Mammary epithelial cell (primary cell): ENCODE results near the gene RNF212.

Experiments used
- CTCF ChIP-seq, 2 donors: IDR thresholded peaks in 1 of 2; conservative IDR thresholded peaks in 1 of 2; 2 replicates each; pipeline ENCODE4 v1.5.1; 2011 to 2012; ENCODE audit warnings: inconsistent platforms in 2 of 2, low read length in 2 of 2, mild to moderate bottlenecking in 2 of 2, control low read depth in 1 of 2, low read depth in 1 of 2; ENCODE audit not compliant: insufficient read depth in 1 of 2; ENCODE audit errors: extremely low read depth in 1 of 2
- EZH2 ChIP-seq: IDR thresholded peaks from 2 replicates; pipeline ENCODE4 v1.6.1; 2012; ENCODE audit warnings: low read length, inconsistent platforms, borderline replicate concordance

- no peak for TF ChIP-seq CTCF (conservative IDR thresholded peaks at IDR 0.05 in 1 of 2, IDR thresholded peaks at IDR 0.05 in 1 of 2; ENCODE audit: extremely low read depth in 1 of 2, insufficient read depth in 1 of 2, low read depth in 1 of 2, low read length in 2 of 2)
- no peak for TF ChIP-seq EZH2
Measured at GRCh38 chr4:1081689-1082040, 31.7 kb downstream of the RNF212 start.
